Spleen (tissue), 7 donors: ENCODE results near the gene PLCH1.

ENCODE experiments used
- POLR2A ChIP-seq, 3 donors: fragments of 450-650 bp; IDR thresholded peaks; one replicate each; pipeline ENCODE4 v1.5.1; 2017; ENCODE audit warnings: antibody characterized with exemption in 3 of 3, mild to moderate bottlenecking in 1 of 3
- POLR2AphosphoS5 ChIP-seq, 3 donors: sonication (generic); formaldehyde crosslinking; IDR thresholded peaks; one replicate each; pipeline ENCODE4 v1.5.1; 2017; ENCODE audit warnings: antibody characterized with exemption in 3 of 3
- TF ChIP-seq, protein P1 (sequence below), 11 experiments: fragments of 200-600 bp in 7 of 11; fragments of 450-650 bp in 4 of 11; sonication (generic) in 4 of 11; IDR thresholded peaks in 8 of 11; conservative IDR thresholded peaks in 3 of 11; 1 replicate in 7 of 11; 2 replicates in 4 of 11; pipeline versions ENCODE4 v1.4.0 to v1.8.0; 2016 to 2021; ENCODE audit warnings: antibody characterized with exemption in 11 of 11, inconsistent platforms in 4 of 11, mild to moderate bottlenecking in 1 of 11
- donor health status: DM: no; HTN: no; CAD: no; lungs with moderate emphysema.
- donor health status: DM: no; HTN: no; CAD: no.
- donor health status: DM: no; HTN: no; CAD: no.

DNA sequence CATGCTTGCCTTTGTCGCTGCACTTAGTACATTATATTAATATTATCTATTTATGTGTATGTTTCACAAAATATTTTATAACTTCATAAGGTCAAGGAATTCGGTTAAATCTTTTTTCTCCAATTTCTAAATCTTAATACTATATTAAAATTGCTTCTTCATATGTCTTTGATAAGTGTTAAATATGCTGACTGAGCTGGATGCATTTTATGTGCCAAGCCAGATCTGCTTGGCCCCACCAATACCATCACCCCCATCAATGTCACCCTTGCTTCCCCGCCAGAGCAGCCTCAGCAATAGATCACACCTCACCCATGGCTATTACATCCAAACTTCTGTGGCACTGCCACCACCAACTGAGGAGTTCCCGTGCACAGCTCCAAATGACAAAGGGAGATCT lies 287.3 kb downstream of the PLCH1 start:
- TF ChIP-seq, protein P1, sequence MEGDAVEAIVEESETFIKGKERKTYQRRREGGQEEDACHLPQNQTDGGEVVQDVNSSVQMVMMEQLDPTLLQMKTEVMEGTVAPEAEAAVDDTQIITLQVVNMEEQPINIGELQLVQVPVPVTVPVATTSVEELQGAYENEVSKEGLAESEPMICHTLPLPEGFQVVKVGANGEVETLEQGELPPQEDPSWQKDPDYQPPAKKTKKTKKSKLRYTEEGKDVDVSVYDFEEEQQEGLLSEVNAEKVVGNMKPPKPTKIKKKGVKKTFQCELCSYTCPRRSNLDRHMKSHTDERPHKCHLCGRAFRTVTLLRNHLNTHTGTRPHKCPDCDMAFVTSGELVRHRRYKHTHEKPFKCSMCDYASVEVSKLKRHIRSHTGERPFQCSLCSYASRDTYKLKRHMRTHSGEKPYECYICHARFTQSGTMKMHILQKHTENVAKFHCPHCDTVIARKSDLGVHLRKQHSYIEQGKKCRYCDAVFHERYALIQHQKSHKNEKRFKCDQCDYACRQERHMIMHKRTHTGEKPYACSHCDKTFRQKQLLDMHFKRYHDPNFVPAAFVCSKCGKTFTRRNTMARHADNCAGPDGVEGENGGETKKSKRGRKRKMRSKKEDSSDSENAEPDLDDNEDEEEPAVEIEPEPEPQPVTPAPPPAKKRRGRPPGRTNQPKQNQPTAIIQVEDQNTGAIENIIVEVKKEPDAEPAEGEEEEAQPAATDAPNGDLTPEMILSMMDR (IDR thresholded peaks at IDR 0.05 in 8 of 11, conservative IDR thresholded peaks at IDR 0.05 in 3 of 11): no peak
- TF ChIP-seq POLR2AphosphoS5 (IDR thresholded peaks at IDR 0.05) (no peak), POLR2A (IDR thresholded peaks at IDR 0.05) (no peak)
